ENCODE results near the gene RNF38.
"Not testable (repeated sequence)": the region's sequence is repeated elsewhere in the genome, so short reads cannot be mapped to it uniquely, and the experiment has no call there.

RNF38 gene

DNA sequence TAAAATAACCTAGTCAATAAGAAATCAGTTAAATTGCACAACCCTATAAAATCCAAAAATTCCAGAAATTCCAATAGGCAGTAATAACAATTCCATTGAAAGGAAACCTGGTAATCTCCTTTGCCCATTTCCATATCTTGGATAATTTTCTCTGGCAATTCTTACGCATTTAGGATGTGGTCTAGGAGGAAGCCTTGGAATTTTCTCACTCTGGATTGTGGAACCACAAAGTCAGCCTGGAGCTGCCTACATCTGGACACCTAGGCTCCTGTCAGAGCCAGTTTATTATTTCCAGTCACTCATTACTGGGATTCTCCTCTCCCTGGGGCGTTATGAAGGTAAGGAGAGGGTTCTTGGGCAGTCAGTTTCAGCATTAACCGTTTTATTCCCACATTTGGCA, 101.5 kb downstream of the RNF38 start:
- no peak overlapping the region for H3K4me3 ChIP-seq (replicated peaks; ENCODE audit: low read depth, low read length)
- DNase-seq (ENCODE audit: low read depth): peak; percentile 44
- TF ChIP-seq, protein P1, sequence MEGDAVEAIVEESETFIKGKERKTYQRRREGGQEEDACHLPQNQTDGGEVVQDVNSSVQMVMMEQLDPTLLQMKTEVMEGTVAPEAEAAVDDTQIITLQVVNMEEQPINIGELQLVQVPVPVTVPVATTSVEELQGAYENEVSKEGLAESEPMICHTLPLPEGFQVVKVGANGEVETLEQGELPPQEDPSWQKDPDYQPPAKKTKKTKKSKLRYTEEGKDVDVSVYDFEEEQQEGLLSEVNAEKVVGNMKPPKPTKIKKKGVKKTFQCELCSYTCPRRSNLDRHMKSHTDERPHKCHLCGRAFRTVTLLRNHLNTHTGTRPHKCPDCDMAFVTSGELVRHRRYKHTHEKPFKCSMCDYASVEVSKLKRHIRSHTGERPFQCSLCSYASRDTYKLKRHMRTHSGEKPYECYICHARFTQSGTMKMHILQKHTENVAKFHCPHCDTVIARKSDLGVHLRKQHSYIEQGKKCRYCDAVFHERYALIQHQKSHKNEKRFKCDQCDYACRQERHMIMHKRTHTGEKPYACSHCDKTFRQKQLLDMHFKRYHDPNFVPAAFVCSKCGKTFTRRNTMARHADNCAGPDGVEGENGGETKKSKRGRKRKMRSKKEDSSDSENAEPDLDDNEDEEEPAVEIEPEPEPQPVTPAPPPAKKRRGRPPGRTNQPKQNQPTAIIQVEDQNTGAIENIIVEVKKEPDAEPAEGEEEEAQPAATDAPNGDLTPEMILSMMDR (IDR thresholded peaks at IDR 0.05; ENCODE audit: low read length, missing control alignments): no peak

- DNase-seq (ENCODE audit: low read depth): no peak
- TF ChIP-seq, protein P1 (IDR thresholded peaks at IDR 0.05; ENCODE audit: low read length, missing control alignments): no peak
- no peak overlapping the region for H3K4me3 ChIP-seq (replicated peaks; ENCODE audit: low read depth, low read length)
These were observed 102.3 kb downstream of the RNF38 start for GRCh38 chr9:36297798-36298197.

GRCh38 chr9:36294996-36295395, 105.1 kb downstream of the RNF38 start:
- not testable (repeated sequence) for H3K4me3 ChIP-seq (replicated peaks; ENCODE audit: low read depth, low read length); DNase-seq (ENCODE audit: low read depth)

DNA sequence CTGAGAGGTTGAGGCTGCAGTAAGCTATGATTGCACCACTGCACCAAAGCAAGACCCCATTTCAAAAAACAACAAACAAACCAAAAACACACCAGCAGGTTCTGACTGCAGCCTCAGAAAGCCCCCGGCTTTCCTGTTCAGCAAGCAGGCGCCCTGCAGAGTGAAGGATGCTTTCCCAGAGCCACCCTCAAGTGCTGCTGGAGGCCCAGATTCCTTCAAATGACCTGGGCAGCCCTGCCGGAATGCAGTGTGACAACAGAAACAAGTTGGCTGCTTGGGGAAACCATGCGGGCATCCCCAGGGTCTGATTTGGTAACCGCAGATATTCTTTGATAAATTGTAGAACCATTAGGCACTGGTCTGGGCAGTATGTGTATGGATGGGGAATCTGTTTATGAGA, 106.2 kb downstream of the RNF38 start:
- no peak overlapping the region for H3K4me3 ChIP-seq (replicated peaks; ENCODE audit: low read depth, low read length)
- no peak for DNase-seq (ENCODE audit: low read depth)
- TF ChIP-seq, protein P1 (IDR thresholded peaks at IDR 0.05; ENCODE audit: low read length, missing control alignments): no peak

DNA sequence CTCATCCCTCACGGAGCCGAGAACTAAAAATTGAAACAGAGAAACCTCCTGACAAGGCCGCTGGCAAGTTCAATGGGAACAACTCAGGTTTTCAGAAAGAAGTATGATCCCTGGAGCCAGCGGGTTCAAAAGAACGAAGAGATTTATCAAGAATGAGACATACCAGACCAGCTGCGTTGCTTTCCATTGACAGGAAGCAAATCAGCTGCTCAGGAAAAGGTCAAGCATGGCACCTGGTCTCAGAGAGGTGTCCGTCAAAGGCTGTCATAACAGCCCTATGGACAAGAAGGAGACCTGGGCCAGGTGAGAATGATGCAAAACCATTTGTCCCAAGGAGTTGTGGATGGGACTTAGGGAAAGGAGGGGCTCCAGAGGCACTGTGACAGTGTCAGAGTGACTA, 106.9 kb downstream of the RNF38 start:
- TF ChIP-seq, protein P1 (IDR thresholded peaks at IDR 0.05; ENCODE audit: low read length, missing control alignments): no peak
- no peak overlapping the region for H3K4me3 ChIP-seq (replicated peaks; ENCODE audit: low read depth, low read length)
- no peak for DNase-seq (ENCODE audit: low read depth)

- H3K4me3 ChIP-seq (replicated peaks; ENCODE audit: low read depth, low read length): no peak overlapping the region
- TF ChIP-seq, protein P1 (IDR thresholded peaks at IDR 0.05; ENCODE audit: low read length, missing control alignments): no peak
- DNase-seq (ENCODE audit: low read depth): no peak
These were observed 107.4 kb downstream of the RNF38 start for GRCh38 chr9:36292641-36293040.

GRCh38 chr9:36290996-36291395, 109.1 kb downstream of the RNF38 start:
- TF ChIP-seq, protein P1 (IDR thresholded peaks at IDR 0.05; ENCODE audit: low read length, missing control alignments): no peak
- DNase-seq (ENCODE audit: low read depth): no peak
- no peak overlapping the region for H3K4me3 ChIP-seq (replicated peaks; ENCODE audit: low read depth, low read length)

Data from fibroblast of pulmonary artery (primary cell).